Pulmonary artery endothelial cell (primary cell): Measurements from ENCODE around the gene ZMAT5. TPM values are rescaled to one million over a fixed set of nuclear protein-coding genes. Genes with fewer than 3 reads are reported as not detected.

Source experiments
- DNase-seq: peaks from one replicate; pipeline ENCODE4 v3.0.0-alpha.2; 2011; ENCODE audit warnings: low read depth, low spot score
- total RNA-seq: library from RNA; depleted of rRNA; stranded (reverse); fragments of >200 nt; gene quantifications from 2 replicates; pipeline ENCODE4 v1.2.3, GENCODE V29; 2014

The ZMAT5 gene
- total RNA-seq, 1 donor from 2014 or later: 19.1 TPM

DNA sequence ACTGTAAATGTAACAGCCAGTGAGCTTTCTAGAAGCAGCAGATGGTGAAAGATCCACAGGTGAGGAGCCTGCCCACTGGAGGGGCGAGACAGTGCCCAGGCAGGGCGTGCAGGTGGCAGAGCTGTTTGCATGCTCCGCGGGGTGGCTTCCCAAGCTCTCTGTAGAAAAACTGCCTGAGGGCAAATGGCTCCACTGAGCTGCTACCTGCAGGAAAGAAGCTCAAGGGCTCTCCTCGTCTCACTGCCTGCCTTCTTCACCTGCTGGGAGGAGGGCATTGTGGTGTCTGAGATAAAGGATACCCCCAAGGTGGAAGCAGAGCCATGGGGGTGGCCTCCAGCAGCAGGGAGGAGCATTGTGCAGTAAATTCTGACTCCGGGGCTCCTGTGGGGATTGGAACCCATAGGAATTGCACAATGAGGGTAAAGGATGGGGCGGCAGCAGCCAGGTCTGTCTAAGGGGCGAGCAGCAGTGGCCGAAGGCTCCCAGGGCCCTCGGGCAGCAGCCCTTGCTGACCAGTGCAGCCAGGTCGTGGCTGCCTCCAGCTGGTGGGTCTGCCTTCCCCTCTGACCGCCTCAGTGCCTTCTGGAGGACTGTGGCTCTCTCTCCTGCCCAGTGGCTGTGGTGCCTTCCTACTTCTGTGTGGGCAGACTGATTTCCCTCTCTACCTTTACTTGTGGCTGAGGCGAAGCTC is 75.0 kb downstream of the ZMAT5 start:
- DNase-seq: no peak

DNA sequence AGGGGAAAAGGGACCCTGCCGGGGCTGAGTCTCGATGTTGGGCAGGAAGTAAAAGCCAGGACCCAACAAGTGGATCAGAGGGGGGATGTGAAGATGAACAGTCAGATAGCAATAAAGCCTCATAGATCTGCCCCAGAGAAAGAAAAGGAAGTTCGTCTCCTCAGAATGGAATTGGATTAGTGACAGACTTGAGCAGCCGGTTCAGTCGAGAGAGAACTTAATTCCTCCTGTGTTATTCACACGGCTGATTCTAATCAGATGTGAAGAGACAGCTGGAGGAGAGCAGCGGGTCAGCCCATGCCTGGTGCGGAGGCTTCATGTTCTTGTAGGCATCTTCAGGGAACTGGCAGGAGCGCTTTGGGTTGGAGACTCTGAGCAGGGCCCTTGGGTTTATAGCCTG is 76.3 kb downstream of the ZMAT5 start:
- no peak for DNase-seq

DNA sequence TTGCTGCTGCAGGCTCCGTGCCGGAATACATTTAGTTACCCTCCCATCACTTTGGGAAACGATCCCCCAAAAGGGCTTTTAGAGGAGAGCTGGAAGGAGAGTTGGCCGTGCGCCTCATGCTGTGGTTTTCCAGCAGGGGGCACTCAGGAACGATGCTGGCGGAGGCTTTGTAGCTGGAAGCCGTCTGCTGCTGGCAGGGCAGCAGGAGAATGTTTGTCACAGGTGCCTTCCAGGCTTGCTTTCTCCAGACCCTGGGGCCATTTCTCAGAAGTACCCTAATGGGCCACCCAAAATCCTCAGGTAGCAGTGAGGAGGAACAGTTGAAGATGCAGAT is 77.0 kb downstream of the ZMAT5 start:
- DNase-seq: no peak

DNA sequence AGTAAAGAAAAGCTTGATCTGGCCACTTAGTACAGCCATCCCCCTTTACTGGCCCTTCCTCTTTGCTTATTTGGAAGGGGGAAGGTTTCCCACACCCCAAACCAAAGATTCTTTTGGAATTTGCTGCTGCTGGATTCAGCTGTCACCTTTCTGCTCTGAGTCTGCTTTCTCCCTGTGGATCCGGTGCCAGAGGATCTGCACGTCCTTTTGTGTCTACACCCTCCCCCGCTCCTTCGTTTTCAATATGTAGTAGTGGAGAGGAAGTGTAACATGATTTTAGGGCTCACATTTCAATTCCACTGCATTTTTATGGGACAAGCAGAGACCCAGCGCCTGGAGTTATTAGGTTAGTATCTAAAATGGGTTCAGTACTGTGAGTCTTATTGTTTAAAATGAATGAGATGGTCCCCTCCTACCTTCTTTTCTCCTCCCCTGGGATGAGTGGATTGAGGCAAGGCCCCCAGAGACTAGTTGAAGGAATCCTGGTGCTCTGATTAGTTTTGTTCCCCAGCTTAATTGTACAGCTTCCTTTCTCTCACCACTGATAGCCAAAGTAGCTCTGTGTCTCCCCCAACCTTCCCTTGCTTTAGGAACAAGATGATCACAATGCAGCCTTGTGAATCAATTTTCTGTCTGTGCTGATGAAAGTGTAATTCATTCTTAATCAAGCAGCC is 77.5 kb downstream of the ZMAT5 start:
- DNase-seq: no peak

DNA sequence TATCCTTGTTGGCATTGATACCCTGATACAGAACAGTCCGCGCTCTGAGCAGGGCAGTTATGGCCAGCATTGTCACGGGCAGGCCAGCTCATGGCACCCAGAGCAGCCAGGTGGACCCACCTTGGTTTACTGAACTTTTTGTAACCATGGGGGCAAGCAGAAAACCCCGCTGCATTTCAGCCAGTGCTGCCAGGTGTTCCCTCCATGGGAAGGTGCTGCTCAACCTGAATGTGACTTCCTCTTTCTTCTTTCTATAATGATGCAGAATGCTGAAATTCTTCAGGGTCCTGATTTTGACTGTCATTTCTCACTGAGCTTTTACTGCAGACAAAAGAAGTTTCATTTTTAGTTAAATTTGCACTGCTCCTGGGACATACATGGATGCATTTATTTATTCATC is 82.6 kb downstream of the ZMAT5 start:
- DNase-seq: no peak

DNA sequence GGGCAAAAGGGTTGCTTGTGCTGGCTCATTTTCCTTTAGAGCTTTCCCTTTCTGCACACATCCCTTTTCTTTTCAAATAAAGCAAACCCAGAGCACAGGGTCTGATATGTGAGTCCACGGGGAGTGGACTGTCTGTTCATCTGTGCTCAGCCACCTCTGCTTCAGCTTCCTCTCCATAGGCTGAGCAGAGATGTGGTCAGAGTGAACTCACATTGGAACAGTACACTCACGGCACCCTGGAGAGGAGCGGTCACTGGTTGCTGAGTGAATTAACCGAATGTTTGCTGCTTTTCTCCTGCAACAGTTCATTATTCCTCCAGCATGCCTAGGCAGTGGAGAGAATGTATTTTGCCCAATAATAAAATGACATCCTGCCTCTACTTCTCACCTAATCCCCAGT is 83.3 kb downstream of the ZMAT5 start:
- DNase-seq: no peak

Other genes starting within 250 kb of the ZMAT5 start
- 55.1 and 67.0 TPM in 2 replicates for gene THOC5, start 213.2 kb downstream of the ZMAT5 start, total RNA-seq
- gene NIPSNAP1, start 185.9 kb downstream of the ZMAT5 start, total RNA-seq: 32.6 and 50.2 TPM in 2 replicates
- 94.1 and 127 TPM in 2 replicates for gene NF2, start 163.4 kb downstream of the ZMAT5 start, total RNA-seq
- gene CABP7, start 47.0 kb downstream of the ZMAT5 start, total RNA-seq: not detected in 2 replicates
- 78.0 and 83.1 TPM in 2 replicates for gene UQCR10, start 362 bp upstream of the ZMAT5 start, total RNA-seq
- 26.8 and 28.8 TPM in 2 replicates for gene ASCC2, start 71.3 kb upstream of the ZMAT5 start, total RNA-seq
- 21.4 and 31.0 TPM in 2 replicates for gene MTMR3, start 116.2 kb upstream of the ZMAT5 start, total RNA-seq